ENCODE results near the gene NINJ1.

NINJ1 gene, protein sequence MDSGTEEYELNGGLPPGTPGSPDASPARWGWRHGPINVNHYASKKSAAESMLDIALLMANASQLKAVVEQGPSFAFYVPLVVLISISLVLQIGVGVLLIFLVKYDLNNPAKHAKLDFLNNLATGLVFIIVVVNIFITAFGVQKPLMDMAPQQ

GRCh38 chr9:93134015-93134739 lies at the start of gene NINJ1:
Gene NINJ1, minus strand, starts transcription at chr9:93134251. Its CDS starts 34 bp downstream, at chr9:93134217.
- peak; percentile 90 for DNase-seq (ENCODE audit: low spot score)

DNA sequence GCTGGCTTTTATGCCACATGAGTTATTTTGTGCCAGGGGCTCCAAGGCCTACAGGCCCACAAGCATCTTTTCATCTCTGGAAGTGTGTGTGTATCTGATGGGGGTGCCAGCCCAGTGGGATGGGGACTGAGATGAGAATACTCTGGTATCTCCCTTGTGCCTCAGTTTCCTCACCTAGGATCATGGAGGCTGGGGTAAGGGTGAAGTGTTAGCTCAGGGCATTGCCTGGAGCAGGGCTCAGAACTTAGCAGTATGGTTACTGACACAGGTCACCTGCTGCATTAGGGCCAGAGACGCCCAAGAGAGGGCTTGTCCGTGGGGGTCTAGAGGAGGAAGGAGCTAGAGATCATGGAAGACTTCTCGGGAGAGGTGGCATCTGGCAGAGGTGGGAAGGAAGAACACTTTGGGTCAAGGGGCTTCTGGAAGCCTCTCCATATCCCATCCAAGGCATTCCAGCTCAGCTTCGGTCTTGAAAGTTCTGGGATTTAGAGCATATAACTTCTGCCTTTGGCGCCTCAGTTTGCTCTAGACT lies 49.1 kb upstream of the NINJ1 start:
- DNase-seq (ENCODE audit: low spot score): no peak

GRCh38 chr9:93182572-93182971 lies 48.5 kb upstream of the NINJ1 start:
- DNase-seq (ENCODE audit: low spot score): no peak

- DNase-seq (ENCODE audit: low spot score): no peak
Measured at GRCh38 chr9:93181672-93182435, 47.8 kb upstream of the NINJ1 start.

DNA sequence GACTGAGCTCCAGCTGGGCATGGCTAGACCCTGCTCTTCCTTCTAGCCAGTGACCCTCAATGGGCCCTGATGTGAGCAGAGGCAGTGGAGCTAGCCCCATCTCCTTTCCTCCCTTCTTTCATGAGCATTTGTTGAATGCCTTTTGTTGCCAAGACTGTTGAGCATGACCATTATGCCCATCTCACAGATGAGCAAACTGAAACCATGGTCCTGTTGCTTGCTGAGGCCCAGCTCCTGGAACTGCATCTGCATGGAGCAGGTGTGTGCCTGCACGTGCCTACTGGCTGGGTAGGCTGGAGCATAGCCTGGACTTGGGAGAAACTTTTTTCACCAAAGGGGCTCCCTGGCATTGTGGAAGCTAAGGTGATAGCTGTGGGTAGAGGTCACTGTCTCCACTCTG lies 46.9 kb upstream of the NINJ1 start:
- DNase-seq (ENCODE audit: low spot score): no peak

GRCh38 chr9:93178851-93179786 lies 45.1 kb upstream of the NINJ1 start:
- DNase-seq (ENCODE audit: low spot score): no peak

DNA sequence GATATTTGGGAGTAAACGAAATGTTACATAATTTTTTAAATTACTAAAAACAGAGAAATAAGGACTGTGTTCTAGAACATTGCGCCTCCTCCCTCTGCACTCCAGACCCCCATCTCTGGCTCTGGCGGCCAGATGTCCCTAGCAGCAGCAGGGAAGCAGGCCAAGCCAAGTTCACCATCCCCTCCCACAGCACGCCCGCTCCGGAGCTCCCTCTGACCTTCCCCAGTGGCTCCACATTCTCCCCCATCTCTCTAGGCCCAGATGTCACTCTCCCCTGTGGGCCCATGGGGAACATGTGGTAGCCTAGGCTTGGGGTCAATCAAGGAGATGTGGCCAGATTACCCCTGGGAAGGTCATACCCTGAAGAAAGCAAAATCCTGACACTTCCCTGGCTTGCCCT lies 43.6 kb upstream of the NINJ1 start:
- DNase-seq (ENCODE audit: low spot score): no peak

- no peak for DNase-seq (ENCODE audit: low spot score)
Measured at GRCh38 chr9:93174976-93175375, 40.9 kb upstream of the NINJ1 start.

- DNase-seq (ENCODE audit: low spot score): no peak
Measured at GRCh38 chr9:93173365-93174051, 39.5 kb upstream of the NINJ1 start.

- no peak for DNase-seq (ENCODE audit: low spot score)
Measured at GRCh38 chr9:93172666-93173364, 38.8 kb upstream of the NINJ1 start.

- no peak for DNase-seq (ENCODE audit: low spot score)
Measured at GRCh38 chr9:93171261-93171990, 37.4 kb upstream of the NINJ1 start.

- no peak for DNase-seq (ENCODE audit: low spot score)
Measured at GRCh38 chr9:93170571-93170970, 36.5 kb upstream of the NINJ1 start.

DNA sequence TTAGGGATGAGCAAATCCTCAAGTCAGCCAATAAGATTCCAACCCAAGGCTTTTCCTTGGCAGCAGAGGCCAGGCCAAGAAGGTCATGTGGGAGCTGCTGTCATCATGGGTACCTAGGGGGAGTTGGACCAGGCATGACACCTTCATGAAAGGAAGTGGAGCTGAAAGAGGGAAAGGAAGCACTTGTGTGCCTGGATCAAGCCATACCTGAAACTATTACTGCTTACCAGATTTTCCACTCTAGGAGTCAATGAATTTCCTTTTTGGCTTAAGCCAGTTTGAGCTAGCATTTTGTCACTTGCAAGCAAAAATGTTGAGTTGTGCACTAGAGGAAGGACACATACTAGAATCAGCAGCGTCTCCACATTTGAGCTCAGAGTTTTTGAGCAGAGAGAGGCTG lies 35.4 kb upstream of the NINJ1 start:
- no peak for DNase-seq (ENCODE audit: low spot score)

GRCh38 chr9:93168581-93168980 lies 34.5 kb upstream of the NINJ1 start:
- DNase-seq (ENCODE audit: low spot score): no peak

- no peak for DNase-seq (ENCODE audit: low spot score)
Measured at GRCh38 chr9:93167838-93168237, 33.8 kb upstream of the NINJ1 start.

- DNase-seq (ENCODE audit: low spot score): no peak
Measured at GRCh38 chr9:93167185-93167584, 33.1 kb upstream of the NINJ1 start.

- no peak for DNase-seq (ENCODE audit: low spot score)
Measured at GRCh38 chr9:93166699-93167098, 32.6 kb upstream of the NINJ1 start.

- no peak for DNase-seq (ENCODE audit: low spot score)
Measured at GRCh38 chr9:93164085-93164484, 30.0 kb upstream of the NINJ1 start.

- DNase-seq (ENCODE audit: low spot score): no peak
Measured at GRCh38 chr9:93161786-93162562, 27.9 kb upstream of the NINJ1 start.
